Measurements from ENCODE around the gene CRYBB1. TPM values are rescaled to one million over a fixed set of nuclear protein-coding genes. Genes with fewer than 3 reads are reported as not detected.

The CRYBB1 gene
- polyA plus RNA-seq, 3 donors, result 0.33 to 1.6 (median 0.78) TPM

GRCh38 chr22:26660356-26660755 is 42.5 kb upstream of the CRYBB1 start:
- peak overlapping the region in 1 of 7 donors; percentile 23 for H3K27ac Mint-ChIP-seq
- no CpG with 5 or more reads among the region's 6 CpGs for WGBS (ENCODE audit: insufficient coverage)
- intact Hi-C loops (cut with micrococcal nuclease), result no loop called here

More at GRCh38 chr22:26660356-26660755, 42.5 kb upstream of the CRYBB1 start:
- Mint-ChIP-seq H3K27me3 (ENCODE audit: low read depth in 3 of 3) (peaks cover 31 to 47% (median 36%) of the 10 kb centered on the region in 3 donors), H3K4me3 (no peak overlapping the region), H3K9me3 (peaks cover 0 to 7% (median 0%) of the 10 kb centered on the region in 7 donors), H3K36me3 (peaks cover 0 to 2% of the 10 kb centered on the region in 2 donors), H3K4me1 (peaks cover 38% of the 10 kb centered on the region)
- peaks cover 27 to 35% of the 10 kb centered on the region in 2 donors for H3K4me1 ChIP-seq (ENCODE audit: control insufficient read depth in 1 of 2, insufficient read depth in 2 of 2, low read length in 2 of 2)
- no peaks in the 10 kb centered on the region for H3K36me3 ChIP-seq (replicated peaks in 1 of 2; ENCODE audit: control insufficient read depth in 1 of 2, insufficient read depth in 2 of 2, low read length in 2 of 2)
- peaks cover 18 to 28% of the 10 kb centered on the region in 2 donors for H3K27me3 ChIP-seq (ENCODE audit: control insufficient read depth in 2 of 2, insufficient read depth in 2 of 2, low read length in 2 of 2)
- H4K20me1 ChIP-seq (ENCODE audit: insufficient read depth, low read length), result no peaks in the 10 kb centered on the region
- peak in 1 of 3 donors; percentile 30 for DNase-seq
- TF ChIP-seq CTCF (IDR thresholded peaks at IDR 0.05), result no peak
- H3K9me3 ChIP-seq (replicated peaks in 1 of 2; ENCODE audit: control insufficient read depth in 1 of 2, insufficient read depth in 1 of 2, low read length in 2 of 2), result peaks cover 0 to 3% of the 10 kb centered on the region in 2 donors
- H2AFZ ChIP-seq (ENCODE audit: insufficient read depth, low read depth, low read length, poor library complexity, severe bottlenecking), result no peak overlapping the region
- H3K4me3 ChIP-seq (replicated peaks in 1 of 3; ENCODE audit: low read depth in 2 of 3, low read length in 3 of 3), result no peak overlapping the region
- H3K9ac ChIP-seq (ENCODE audit: insufficient read depth, low read length, poor library complexity, severe bottlenecking), result no peak overlapping the region
- no peaks in the 10 kb centered on the region for H3K79me2 ChIP-seq (ENCODE audit: insufficient read depth, low read length)
- no peak overlapping the region for H3K4me2 ChIP-seq (replicated peaks; ENCODE audit: extremely low read depth, low read length, poor library complexity, severe bottlenecking)
- no peak overlapping the region for H3K27ac ChIP-seq (ENCODE audit: low read depth in 1 of 2, low read length in 2 of 2)

Measured in CD14-positive monocyte (primary cell).